Subcutaneous adipose tissue (tissue), 4 donors: ENCODE measurements around the gene NPDC1. TPM values are rescaled to one million over a fixed set of nuclear protein-coding genes. Genes with fewer than 3 reads are reported as not detected.

Source experiments
- total RNA-seq, 4 donors: library from RNA; depleted of rRNA; stranded (reverse); fragments of >200 nt; gene quantifications; one replicate each; pipeline ENCODE4 v1.1.0, GENCODE V29; 2016
- TF ChIP-seq, protein P1 (sequence below): fragments of 450-650 bp; IDR thresholded peaks from one replicate; pipeline ENCODE4 v1.5.1; 2016; ENCODE audit warnings: low read depth, mild to moderate bottlenecking, control low read depth, antibody characterized with exemption, moderate library complexity

The NPDC1 gene
- total RNA-seq, 4 donors from 2014 or later: 17.5 to 61.6 (median 29.8) TPM

- TF ChIP-seq, protein P1, sequence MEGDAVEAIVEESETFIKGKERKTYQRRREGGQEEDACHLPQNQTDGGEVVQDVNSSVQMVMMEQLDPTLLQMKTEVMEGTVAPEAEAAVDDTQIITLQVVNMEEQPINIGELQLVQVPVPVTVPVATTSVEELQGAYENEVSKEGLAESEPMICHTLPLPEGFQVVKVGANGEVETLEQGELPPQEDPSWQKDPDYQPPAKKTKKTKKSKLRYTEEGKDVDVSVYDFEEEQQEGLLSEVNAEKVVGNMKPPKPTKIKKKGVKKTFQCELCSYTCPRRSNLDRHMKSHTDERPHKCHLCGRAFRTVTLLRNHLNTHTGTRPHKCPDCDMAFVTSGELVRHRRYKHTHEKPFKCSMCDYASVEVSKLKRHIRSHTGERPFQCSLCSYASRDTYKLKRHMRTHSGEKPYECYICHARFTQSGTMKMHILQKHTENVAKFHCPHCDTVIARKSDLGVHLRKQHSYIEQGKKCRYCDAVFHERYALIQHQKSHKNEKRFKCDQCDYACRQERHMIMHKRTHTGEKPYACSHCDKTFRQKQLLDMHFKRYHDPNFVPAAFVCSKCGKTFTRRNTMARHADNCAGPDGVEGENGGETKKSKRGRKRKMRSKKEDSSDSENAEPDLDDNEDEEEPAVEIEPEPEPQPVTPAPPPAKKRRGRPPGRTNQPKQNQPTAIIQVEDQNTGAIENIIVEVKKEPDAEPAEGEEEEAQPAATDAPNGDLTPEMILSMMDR: no peak
Observed at GRCh38 chr9:137040568-137040967, 5.4 kb downstream of the NPDC1 start.

GRCh38 chr9:137039611-137040366, 6.2 kb downstream of the NPDC1 start:
- TF ChIP-seq, protein P1: no peak

DNA sequence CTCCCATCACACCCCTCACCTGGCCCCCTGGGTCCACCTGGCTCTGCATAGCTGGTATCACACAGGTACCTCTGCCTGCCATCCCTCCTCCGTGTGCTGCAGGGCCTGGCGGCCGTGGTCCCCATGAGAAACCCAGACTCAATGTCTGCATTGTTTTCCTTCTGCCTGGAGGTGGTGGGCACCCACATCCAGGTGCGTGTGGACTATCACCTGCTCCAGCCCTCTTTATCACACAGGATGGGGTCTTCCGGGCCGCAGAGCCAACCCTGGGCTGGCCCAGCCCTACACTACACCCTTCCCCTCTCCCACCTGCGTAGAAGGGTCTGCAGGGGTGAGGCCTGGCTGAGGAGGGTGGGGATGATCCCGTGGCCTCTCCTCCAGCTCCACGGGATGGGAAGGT, 7.1 kb downstream of the NPDC1 start:
- TF ChIP-seq, protein P1: no peak

DNA sequence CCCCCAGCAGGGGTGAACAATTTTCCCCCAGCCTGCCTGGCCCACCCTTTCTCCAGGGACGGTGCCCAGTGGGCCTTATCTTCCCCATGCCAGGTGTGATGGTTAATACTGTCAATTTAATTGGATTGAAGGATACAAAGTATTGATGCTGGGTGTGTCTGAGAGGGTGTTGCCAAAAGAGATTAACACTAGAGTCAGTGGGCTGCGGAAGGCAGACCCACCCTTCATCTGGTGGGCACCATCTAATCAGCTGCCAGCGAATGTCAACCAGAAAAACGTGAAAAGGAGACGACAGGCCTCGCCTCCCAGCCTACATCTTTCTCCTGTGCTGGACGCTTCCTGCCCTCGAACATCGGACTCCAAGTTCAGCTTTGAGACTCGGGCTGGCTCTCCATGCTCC, 8.5 kb downstream of the NPDC1 start:
- TF ChIP-seq, protein P1: no peak

- TF ChIP-seq, protein P1: no peak
Observed at GRCh38 chr9:137037035-137037434, 8.9 kb downstream of the NPDC1 start.

- TF ChIP-seq, protein P1: no peak
Observed at GRCh38 chr9:137035937-137036336, 10.0 kb downstream of the NPDC1 start.

- TF ChIP-seq, protein P1: no peak
Observed at GRCh38 chr9:137035507-137035834, 10.5 kb downstream of the NPDC1 start.
